GM10248 (cell line): ENCODE data around the gene CLCNKA.
"Not testable (repeated sequence)": the region's sequence is repeated elsewhere in the genome, so short reads cannot be mapped to it uniquely, and the experiment has no call there.

Experiments used
- CTCF ChIA-PET: fragments of 300-600 bp; sonication (Branson Sonifier 250); formaldehyde crosslinking; extraction: SDS; loops from one replicate; lab custom pipeline; 2021; ENCODE audit warnings: antibody characterized with exemption; lab: Yijun Ruan, JAX
- POLR2A ChIA-PET: fragments of 350-650 bp; sonication (Branson Sonifier 250); formaldehyde crosslinking; extraction: SDS; loops from one replicate; lab custom pipeline; 2020; ENCODE audit warnings: antibody characterized with exemption; lab: Yijun Ruan, JAX
- DNase-seq: peaks from one replicate; pipeline ENCODE4 v3.0.0; 2012; ENCODE audit errors: extremely low spot score
- TF ChIP-seq, protein P1 (sequence below): IDR thresholded peaks from 2 replicates; pipeline ENCODE4 v1.5.1; 2012; ENCODE audit warnings: mild to moderate bottlenecking, low read depth; ENCODE audit errors: extremely low read depth, missing control alignments, control extremely low read depth

The CLCNKA gene

GRCh38 chr1:16020325-16020724 lies 1.5 kb upstream of the CLCNKA start:
- CTCF ChIA-PET = interaction anchor here (0.9 to 1.3 kb wide), 3 partner anchors 9 to 205 kb away, joined by 3 to 5 read pairs (median 4); no protein-coding TSS in a partner anchor
- TF ChIP-seq, protein P1, sequence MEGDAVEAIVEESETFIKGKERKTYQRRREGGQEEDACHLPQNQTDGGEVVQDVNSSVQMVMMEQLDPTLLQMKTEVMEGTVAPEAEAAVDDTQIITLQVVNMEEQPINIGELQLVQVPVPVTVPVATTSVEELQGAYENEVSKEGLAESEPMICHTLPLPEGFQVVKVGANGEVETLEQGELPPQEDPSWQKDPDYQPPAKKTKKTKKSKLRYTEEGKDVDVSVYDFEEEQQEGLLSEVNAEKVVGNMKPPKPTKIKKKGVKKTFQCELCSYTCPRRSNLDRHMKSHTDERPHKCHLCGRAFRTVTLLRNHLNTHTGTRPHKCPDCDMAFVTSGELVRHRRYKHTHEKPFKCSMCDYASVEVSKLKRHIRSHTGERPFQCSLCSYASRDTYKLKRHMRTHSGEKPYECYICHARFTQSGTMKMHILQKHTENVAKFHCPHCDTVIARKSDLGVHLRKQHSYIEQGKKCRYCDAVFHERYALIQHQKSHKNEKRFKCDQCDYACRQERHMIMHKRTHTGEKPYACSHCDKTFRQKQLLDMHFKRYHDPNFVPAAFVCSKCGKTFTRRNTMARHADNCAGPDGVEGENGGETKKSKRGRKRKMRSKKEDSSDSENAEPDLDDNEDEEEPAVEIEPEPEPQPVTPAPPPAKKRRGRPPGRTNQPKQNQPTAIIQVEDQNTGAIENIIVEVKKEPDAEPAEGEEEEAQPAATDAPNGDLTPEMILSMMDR = no peak
- POLR2A ChIA-PET = no interaction called here
- no peak for DNase-seq

- CTCF ChIA-PET = interaction anchor here (1.0 to 1.3 kb wide), 2 partner anchors 9 to 13 kb away, joined by 4 to 5 read pairs; no protein-coding TSS in a partner anchor
- POLR2A ChIA-PET, DNase-seq: not testable (repeated sequence)
Observed at GRCh38 chr1:16020878-16021277, 958 bp upstream of the CLCNKA start.

DNA sequence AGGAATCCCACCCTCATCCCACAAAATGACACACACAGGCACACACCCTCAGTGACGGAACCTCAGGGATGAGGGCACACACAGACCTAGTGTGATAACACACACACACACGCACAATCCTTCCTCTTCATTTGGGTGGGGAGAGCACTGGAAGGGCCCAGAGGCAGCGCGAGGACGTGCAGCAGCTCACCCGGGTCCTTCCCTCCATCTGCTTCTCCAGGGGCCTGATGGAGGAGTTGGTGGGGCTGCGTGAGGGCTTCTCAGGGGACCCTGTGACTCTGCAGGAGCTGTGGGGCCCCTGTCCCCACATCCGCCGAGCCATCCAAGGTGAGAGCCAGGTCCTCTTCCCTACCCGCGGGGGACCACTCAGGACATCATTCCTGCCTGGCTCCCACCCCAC lies 557 bp downstream of the CLCNKA start:
- DNase-seq = no peak
- POLR2A ChIA-PET = no interaction called here
- CTCF ChIA-PET = interaction anchor here (1.6 to 2.1 kb wide), 2 partner anchors 12 to 15 kb away, joined by 6 to 7 read pairs; no protein-coding TSS in a partner anchor
- TF ChIP-seq, protein P1 = no peak

DNA sequence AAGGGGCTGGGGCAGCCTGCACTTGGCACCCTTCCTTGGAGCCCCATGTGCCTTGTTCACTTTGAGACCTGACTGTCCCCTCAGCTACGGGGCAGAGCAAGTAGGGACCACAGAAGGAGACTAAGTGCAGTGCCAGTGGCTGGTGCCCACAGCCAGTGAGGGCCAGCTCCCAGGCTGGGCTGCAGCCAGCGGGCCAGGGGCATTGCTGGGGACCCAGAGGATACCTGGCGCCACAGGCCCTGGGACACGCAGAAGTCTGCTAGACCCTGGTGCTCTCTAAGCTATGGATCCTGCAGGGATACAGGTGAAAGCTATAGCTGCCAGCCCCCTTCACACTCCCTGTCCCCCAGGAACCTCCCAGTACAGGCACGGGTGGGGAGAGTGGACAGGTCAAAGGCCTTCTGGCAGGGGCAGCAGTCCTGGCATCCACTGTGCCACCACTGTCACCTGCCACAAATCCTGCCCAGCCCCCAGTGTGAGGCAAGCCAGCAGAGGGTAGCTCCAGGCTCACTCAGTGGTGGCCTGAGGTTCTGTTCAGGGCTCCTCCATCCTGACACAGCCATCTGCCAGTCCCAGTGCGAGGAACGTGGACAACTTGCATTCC lies 1.3 kb downstream of the CLCNKA start:
- CTCF ChIA-PET = interaction anchor here (0.7 to 2.1 kb wide), 4 partner anchors 13 to 207 kb away, joined by 3 to 7 read pairs (median 4); no protein-coding TSS in a partner anchor
- no peak for DNase-seq
- TF ChIP-seq, protein P1 = no peak
- POLR2A ChIA-PET = no interaction called here

GRCh38 chr1:16026302-16026701 lies 4.5 kb downstream of the CLCNKA start:
- POLR2A ChIA-PET, DNase-seq: not testable (repeated sequence)
- CTCF ChIA-PET = interaction anchor here (2.0 kb wide), 1 partner anchor 56 kb away, joined by 4 read pairs; no protein-coding TSS in a partner anchor

- CTCF ChIA-PET = interaction anchor here (2.0 kb wide), 1 partner anchor 55 kb away, joined by 4 read pairs; no protein-coding TSS in a partner anchor
- POLR2A ChIA-PET = no interaction called here
- DNase-seq = no peak
- TF ChIP-seq, protein P1 = no peak
Observed at GRCh38 chr1:16026723-16027484, 5.1 kb downstream of the CLCNKA start.

GRCh38 chr1:16028237-16029002 lies 6.6 kb downstream of the CLCNKA start:
- no peak for DNase-seq
- POLR2A ChIA-PET = no interaction called here
- TF ChIP-seq, protein P1 = no peak
- CTCF ChIA-PET = no interaction called here

GRCh38 chr1:16029003-16029268 lies 7.1 kb downstream of the CLCNKA start:
- CTCF ChIA-PET, DNase-seq, POLR2A ChIA-PET: not testable (repeated sequence)
